Smooth muscle cell (in vitro differentiated cells): ENCODE measurements around the gene RCN1. TPM values are rescaled to one million over a fixed set of nuclear protein-coding genes. Genes with fewer than 3 reads are reported as not detected.
A peak's percentile ranks its signal among the peaks of the same experiment; 100 is the strongest.

Experiments
- DNase-seq: peaks from one replicate; lab custom pipeline; 2025; ENCODE audit not compliant: unreplicated experiment; lab: John Stamatoyannopoulos, UW
- H2AFZ ChIP-seq: fragments of 200-600 bp; sonication (generic); 2 replicates; pipeline ENCODE4 v1.6.0; 2016; ENCODE audit warnings: antibody characterized with exemption, low read depth, mild to moderate bottlenecking
- H3F3A ChIP-seq: fragments of 200-600 bp; sonication (generic); 2 replicates; pipeline ENCODE4 v1.6.0; 2017; ENCODE audit warnings: antibody characterized with exemption, low read depth
- H3K27ac ChIP-seq: fragments of 200-600 bp; sonication (generic); 2 replicates; pipeline ENCODE4 v1.5.1; 2016; ENCODE audit warnings: low read depth, mild to moderate bottlenecking
- H3K27me3 ChIP-seq: fragments of 200-600 bp; sonication (generic); 2 replicates; pipeline ENCODE4 v1.6.1; 2016; ENCODE audit warnings: low read depth, mild to moderate bottlenecking
- H3K36me3 ChIP-seq: fragments of 200-600 bp; sonication (generic); 2 replicates; pipeline ENCODE4 v1.5.1; 2016; ENCODE audit warnings: low read depth
- H3K4me1 ChIP-seq: fragments of 200-600 bp; sonication (generic); 2 replicates; pipeline ENCODE4 v1.5.1; 2016; ENCODE audit warnings: low read depth
- H3K4me2 ChIP-seq: fragments of 200-600 bp; sonication (generic); 2 replicates; pipeline ENCODE4 v1.6.0; 2016; ENCODE audit warnings: mild to moderate bottlenecking
- H3K4me3 ChIP-seq: fragments of 200-600 bp; sonication (generic); 2 replicates; pipeline ENCODE4 v1.5.1; 2016; ENCODE audit warnings: mild to moderate bottlenecking
- H3K79me2 ChIP-seq: fragments of 200-600 bp; sonication (generic); 2 replicates; pipeline ENCODE4 v1.6.0; 2016; ENCODE audit warnings: low read depth, mild to moderate bottlenecking
- H3K9ac ChIP-seq: fragments of 200-600 bp; sonication (generic); 2 replicates; pipeline ENCODE4 v1.6.0; 2016; ENCODE audit warnings: low read depth
- H3K9me3 ChIP-seq: fragments of 200-600 bp; sonication (generic); replicated peaks from 2 replicates; pipeline ENCODE4 v1.5.1; 2016; ENCODE audit warnings: low read depth
- H4K20me1 ChIP-seq: fragments of 200-600 bp; sonication (generic); 2 replicates; pipeline ENCODE4 v1.6.0; 2016; ENCODE audit warnings: low read depth
- WGBS: methylation state at CpG from one replicate; pipeline ENCODE4 v1.1.7; 2016; ENCODE audit warnings: low lambda C conversion rate; 5-methylcytosine and 5-hydroxymethylcytosine counted together
- polyA plus RNA-seq: library from polyadenylated mRNA; unstranded; fragments of >200 nt; fragmentation: Nextera tagmentation; extraction: Ambion mirVana; gene quantifications from 2 replicates; pipeline ENCODE4 v1.2.1, GENCODE V29; 2016
- total RNA-seq: library from RNA; depleted of rRNA; stranded (reverse); fragments of >200 nt; gene quantifications from 2 replicates; pipeline ENCODE4 v1.2.3, GENCODE V29; 2014
- TF ChIP-seq, protein P1 (sequence below): fragments of 200-600 bp; sonication (generic); IDR thresholded peaks from 2 replicates; pipeline ENCODE4 v1.5.1; 2017; ENCODE audit warnings: borderline replicate concordance, mild to moderate bottlenecking, antibody characterized with exemption; ENCODE audit not compliant: insufficient read depth, poor library complexity, severe bottlenecking

Gene RCN1
- total and polyA plus RNA-seq, 2 experiments from 2014 or later, result 244 to 372 TPM

DNA sequence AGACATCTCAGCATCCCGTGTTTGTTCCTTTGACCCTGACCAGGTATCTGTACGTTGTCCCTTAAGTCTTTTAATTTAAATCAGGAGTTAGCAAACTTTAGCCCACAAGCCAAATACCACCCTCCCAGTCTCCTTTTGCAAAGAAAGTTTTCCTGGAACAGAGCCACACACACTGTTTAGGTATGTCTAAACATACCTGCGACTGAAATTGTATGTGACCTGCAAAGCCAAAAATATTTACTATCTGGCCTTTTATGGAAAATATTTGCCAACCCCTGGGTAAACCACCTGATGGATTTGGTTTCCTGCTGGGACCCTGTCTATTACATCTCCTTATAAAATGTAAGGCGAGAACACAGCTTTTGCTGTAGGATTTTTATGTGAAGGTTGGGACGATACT, 20.2 kb upstream of the RCN1 start:
- TF ChIP-seq, protein P1, sequence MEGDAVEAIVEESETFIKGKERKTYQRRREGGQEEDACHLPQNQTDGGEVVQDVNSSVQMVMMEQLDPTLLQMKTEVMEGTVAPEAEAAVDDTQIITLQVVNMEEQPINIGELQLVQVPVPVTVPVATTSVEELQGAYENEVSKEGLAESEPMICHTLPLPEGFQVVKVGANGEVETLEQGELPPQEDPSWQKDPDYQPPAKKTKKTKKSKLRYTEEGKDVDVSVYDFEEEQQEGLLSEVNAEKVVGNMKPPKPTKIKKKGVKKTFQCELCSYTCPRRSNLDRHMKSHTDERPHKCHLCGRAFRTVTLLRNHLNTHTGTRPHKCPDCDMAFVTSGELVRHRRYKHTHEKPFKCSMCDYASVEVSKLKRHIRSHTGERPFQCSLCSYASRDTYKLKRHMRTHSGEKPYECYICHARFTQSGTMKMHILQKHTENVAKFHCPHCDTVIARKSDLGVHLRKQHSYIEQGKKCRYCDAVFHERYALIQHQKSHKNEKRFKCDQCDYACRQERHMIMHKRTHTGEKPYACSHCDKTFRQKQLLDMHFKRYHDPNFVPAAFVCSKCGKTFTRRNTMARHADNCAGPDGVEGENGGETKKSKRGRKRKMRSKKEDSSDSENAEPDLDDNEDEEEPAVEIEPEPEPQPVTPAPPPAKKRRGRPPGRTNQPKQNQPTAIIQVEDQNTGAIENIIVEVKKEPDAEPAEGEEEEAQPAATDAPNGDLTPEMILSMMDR, result no peak
- Histone ChIP-seq H3K27ac (no peak overlapping the region), H3K9me3 (no peaks in the 10 kb centered on the region), H3F3A (no peaks in the 10 kb centered on the region), H3K4me3 (no peak overlapping the region), H4K20me1 (no peaks in the 10 kb centered on the region), H3K27me3 (peaks cover 15% of the 10 kb centered on the region), H2AFZ (no peak overlapping the region), H3K79me2 (no peaks in the 10 kb centered on the region), H3K4me2 (no peak overlapping the region), H3K36me3 (no peaks in the 10 kb centered on the region), H3K9ac (no peak overlapping the region), H3K4me1 (peaks cover 27% of the 10 kb centered on the region)
- 83% methylated on average over 5 of the region's 5 CpGs for WGBS
- DNase-seq, result no peak

DNA sequence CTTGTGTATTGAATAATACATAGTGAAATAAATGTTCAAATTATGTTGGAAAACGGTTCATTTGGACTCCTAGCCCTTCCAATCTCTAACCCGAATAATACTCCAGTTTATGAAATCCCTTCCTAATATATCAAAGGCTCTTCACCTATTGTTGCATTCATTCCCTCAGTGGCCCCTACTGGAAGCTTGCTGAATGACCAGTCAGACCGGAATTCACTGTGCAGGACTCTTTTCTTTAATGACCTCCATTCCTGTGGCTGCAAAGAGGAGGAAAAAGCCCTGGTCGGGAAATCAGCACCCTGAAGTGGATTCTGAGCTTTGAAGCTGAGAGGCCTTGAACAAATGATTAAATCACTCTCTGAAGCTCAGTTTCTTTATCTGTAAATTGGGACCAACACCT, 19.1 kb upstream of the RCN1 start:
- WGBS, result 32% methylated on average over 4 of the region's 4 CpGs
- TF ChIP-seq, protein P1, result peak; percentile 38

DNA sequence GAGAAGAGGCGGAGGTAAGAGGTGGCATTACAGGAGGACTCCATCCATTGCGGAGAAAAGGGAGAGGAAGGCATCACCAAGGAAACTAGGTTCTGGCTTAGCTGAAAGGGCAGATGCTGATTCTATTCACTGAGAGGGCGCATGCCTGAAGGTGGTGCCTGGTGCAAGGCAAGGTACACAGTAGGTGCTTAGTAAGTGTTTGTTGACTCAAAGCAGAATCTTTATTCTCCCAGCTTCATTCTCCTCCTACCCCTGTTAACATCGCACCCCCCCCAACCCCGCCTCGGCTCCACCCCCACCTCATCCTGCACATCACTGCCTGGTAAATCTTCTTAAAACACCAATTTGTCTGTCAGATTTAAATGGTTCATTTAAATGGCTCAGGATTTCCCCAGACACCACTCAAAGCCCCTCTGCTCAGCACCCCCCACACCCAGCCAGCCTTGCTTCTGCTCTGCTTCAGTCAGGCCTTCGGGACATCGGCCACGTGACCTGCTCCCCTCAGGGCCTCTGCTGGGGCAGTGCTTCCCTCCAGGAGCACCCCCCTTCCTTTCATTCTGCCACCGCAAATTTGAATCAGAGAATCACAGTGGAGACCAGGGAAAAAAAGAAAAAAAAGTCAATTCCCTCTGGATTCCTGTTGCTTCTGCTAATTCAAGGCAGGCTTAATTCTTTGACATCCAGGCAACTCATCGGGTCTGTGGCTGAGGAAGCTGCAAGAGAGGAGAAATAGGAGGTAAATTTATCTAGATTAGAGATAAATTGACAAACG, 17.8 kb upstream of the RCN1 start:
- no peaks in the 10 kb centered on the region for H3K27me3 ChIP-seq
- 64% methylated on average over 9 of the region's 12 CpGs for WGBS
- H3K9me3 ChIP-seq, result no peaks in the 10 kb centered on the region
- H3K27ac ChIP-seq, result no peak overlapping the region
- no peak overlapping the region for H3K9ac ChIP-seq
- no peak overlapping the region for H3K4me3 ChIP-seq
- H3K4me1 ChIP-seq, result peaks cover 27% of the 10 kb centered on the region
- no peaks in the 10 kb centered on the region for H3F3A ChIP-seq
- H4K20me1 ChIP-seq, result no peaks in the 10 kb centered on the region
- H2AFZ ChIP-seq, result peak overlapping the region; percentile 16
- DNase-seq, result no peak
- no peaks in the 10 kb centered on the region for H3K79me2 ChIP-seq
- no peak overlapping the region for H3K4me2 ChIP-seq
- H3K36me3 ChIP-seq, result no peaks in the 10 kb centered on the region
- TF ChIP-seq, protein P1, result no peak

More for the DNA sequence above, 19.1 kb upstream of the RCN1 start:
- Histone ChIP-seq H3K27ac (no peak overlapping the region), H3F3A (no peaks in the 10 kb centered on the region), H3K79me2 (no peaks in the 10 kb centered on the region), H3K4me3 (no peak overlapping the region), H4K20me1 (no peaks in the 10 kb centered on the region), H3K4me1 (peaks cover 27% of the 10 kb centered on the region), H3K9ac (no peak overlapping the region), H3K27me3 (peaks cover 10% of the 10 kb centered on the region), H3K36me3 (no peaks in the 10 kb centered on the region), H2AFZ (no peak overlapping the region), H3K9me3 (no peaks in the 10 kb centered on the region), H3K4me2 (no peak overlapping the region)
- no peak for DNase-seq

DNA sequence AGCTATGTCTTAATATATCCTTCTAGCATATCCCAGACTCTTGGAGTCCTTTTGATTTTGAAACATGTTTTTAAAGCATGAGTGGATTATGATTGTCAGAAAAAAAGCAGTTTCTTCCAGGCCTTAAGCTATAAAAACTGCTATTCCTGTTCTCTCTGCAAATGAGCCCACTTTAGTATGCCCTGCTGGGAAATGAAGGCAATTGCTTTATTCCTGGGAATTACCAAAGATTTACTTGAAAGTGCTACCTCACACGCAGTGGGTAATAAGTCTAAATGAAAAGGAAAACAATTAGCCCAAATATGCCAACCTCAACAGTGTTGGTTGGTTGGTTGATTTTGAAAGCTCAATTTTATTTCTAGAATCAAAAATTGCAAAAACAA, 17.2 kb upstream of the RCN1 start:
- WGBS, result 88% methylated on average over 1 of the region's 1 CpG
- H3K27ac ChIP-seq, result no peak overlapping the region
- TF ChIP-seq, protein P1, result no peak
- no peaks in the 10 kb centered on the region for H3K27me3 ChIP-seq
- no peaks in the 10 kb centered on the region for H3K9me3 ChIP-seq
- H3K36me3 ChIP-seq, result no peaks in the 10 kb centered on the region
- H4K20me1 ChIP-seq, result no peaks in the 10 kb centered on the region
- peak overlapping the region; percentile 16 for H2AFZ ChIP-seq
- no peaks in the 10 kb centered on the region for H3K79me2 ChIP-seq
- no peaks in the 10 kb centered on the region for H3F3A ChIP-seq
- DNase-seq, result no peak
- peaks cover 27% of the 10 kb centered on the region for H3K4me1 ChIP-seq
- no peak overlapping the region for H3K4me2 ChIP-seq
- no peak overlapping the region for H3K9ac ChIP-seq
- no peak overlapping the region for H3K4me3 ChIP-seq
